ENCODE data around the gene MPC1. TPM values are rescaled to one million over a fixed set of nuclear protein-coding genes. Genes with fewer than 3 reads are reported as not detected.

Gene MPC1
- total RNA-seq, 2 experiments from 2014 or later, result 17.4 to 19.3 TPM

- Histone ChIP-seq H3K4me3 (ENCODE audit: low read length) (no peak overlapping the region), H3K36me3 (ENCODE audit: insufficient read depth, low read length) (no peaks in the 10 kb centered on the region), H3K27ac (ENCODE audit: low read depth in 1 of 2, low read length in 2 of 2) (no peak overlapping the region), H3K27me3 (ENCODE audit: control insufficient read depth in 1 of 2, insufficient read depth in 2 of 2, low read length in 2 of 2) (no peaks in the 10 kb centered on the region), H3K4me1 (ENCODE audit: insufficient read depth, low read length) (peaks cover 13% of the 10 kb centered on the region), H3K9me3 (ENCODE audit: control insufficient read depth in 1 of 2, insufficient read depth in 1 of 2, low read length in 2 of 2) (no peaks in the 10 kb centered on the region)
- CTCF ChIA-PET, result interaction anchor here (1.7 to 2.2 kb wide), 2 partner anchors 22 to 66 kb away, joined by 5 to 9 read pairs; no protein-coding TSS in a partner anchor
- Mint-ChIP-seq H3K27me3 (no peaks in the 10 kb centered on the region), H3K9me3 (no peaks in the 10 kb centered on the region), H3K36me3 (ENCODE audit: low read depth) (peaks cover 8% of the 10 kb centered on the region), H3K27ac (no peak overlapping the region), H3K4me1 (ENCODE audit: low read depth) (peaks cover 9% of the 10 kb centered on the region), H3K4me3 (no peak overlapping the region)
- ATAC-seq (ENCODE audit: poor library complexity), result no peak
- intact Hi-C loops (cut with DNase I, micrococcal nuclease), result no loop called here
- POLR2A ChIA-PET, result no interaction called here
- no peak for TF ChIP-seq CTCF (IDR thresholded peaks at IDR 0.05)
- no peak for DNase-seq
These were observed 3.6 kb downstream of the MPC1 start for GRCh38 chr6:166379103-166379586.

- DNase-seq (no peak), ATAC-seq (ENCODE audit: poor library complexity) (no peak)
- intact Hi-C loops (cut with DNase I, micrococcal nuclease), result no loop called here
- no peak overlapping the region for H3K27ac Mint-ChIP-seq
- Histone ChIP-seq H3K9me3 (ENCODE audit: control insufficient read depth in 1 of 2, insufficient read depth in 1 of 2, low read length in 2 of 2) (no peaks in the 10 kb centered on the region), H3K4me3 (ENCODE audit: low read length) (no peak overlapping the region), H3K4me1 (ENCODE audit: insufficient read depth, low read length) (peaks cover 4% of the 10 kb centered on the region), H3K27me3 (ENCODE audit: control insufficient read depth in 1 of 2, insufficient read depth in 2 of 2, low read length in 2 of 2) (no peaks in the 10 kb centered on the region), H3K27ac (ENCODE audit: low read depth in 1 of 2, low read length in 2 of 2) (no peak overlapping the region), H3K36me3 (ENCODE audit: insufficient read depth, low read length) (no peaks in the 10 kb centered on the region)
- no peak overlapping the region for H3K4me3 Mint-ChIP-seq
- no peak for TF ChIP-seq CTCF (IDR thresholded peaks at IDR 0.05)
- ChIA-PET POLR2A (interaction anchor here (1.5 kb wide), 1 partner anchor 44 kb away, joined by 3 read pairs; no protein-coding TSS in a partner anchor), CTCF (interaction anchor here (1.2 to 2.2 kb wide), 2 partner anchors 23 to 64 kb away, joined by 3 to 9 read pairs; no protein-coding TSS in a partner anchor)
- H3K27me3 Mint-ChIP-seq, result no peaks in the 10 kb centered on the region
- H3K36me3 Mint-ChIP-seq (ENCODE audit: low read depth), result peaks cover 8% of the 10 kb centered on the region
- H3K4me1 Mint-ChIP-seq (ENCODE audit: low read depth), result peaks cover 9% of the 10 kb centered on the region
- H3K9me3 Mint-ChIP-seq, result no peaks in the 10 kb centered on the region
These were observed 5.0 kb downstream of the MPC1 start for GRCh38 chr6:166377721-166378120.

GRCh38 chr6:166375013-166375412, 7.7 kb downstream of the MPC1 start:
- Histone ChIP-seq H3K27ac (ENCODE audit: low read depth in 1 of 2, low read length in 2 of 2) (no peak overlapping the region), H3K9me3 (ENCODE audit: control insufficient read depth in 1 of 2, insufficient read depth in 1 of 2, low read length in 2 of 2) (no peaks in the 10 kb centered on the region), H3K27me3 (ENCODE audit: control insufficient read depth in 1 of 2, insufficient read depth in 2 of 2, low read length in 2 of 2) (no peaks in the 10 kb centered on the region), H3K4me1 (ENCODE audit: insufficient read depth, low read length) (no peaks in the 10 kb centered on the region), H3K36me3 (ENCODE audit: insufficient read depth, low read length) (no peaks in the 10 kb centered on the region), H3K4me3 (ENCODE audit: low read length) (no peak overlapping the region)
- Mint-ChIP-seq H3K27ac (no peak overlapping the region), H3K4me3 (no peak overlapping the region), H3K27me3 (no peaks in the 10 kb centered on the region), H3K4me1 (ENCODE audit: low read depth) (no peaks in the 10 kb centered on the region), H3K36me3 (ENCODE audit: low read depth) (no peaks in the 10 kb centered on the region), H3K9me3 (no peaks in the 10 kb centered on the region)
- TF ChIP-seq CTCF (IDR thresholded peaks at IDR 0.05), result no peak
- CTCF ChIA-PET, result interaction anchor here (1.5 kb wide), 1 partner anchor 26 kb away, joined by 6 read pairs; no protein-coding TSS in a partner anchor
- POLR2A ChIA-PET, result no interaction called here
- DNase-seq, result no peak
- ATAC-seq (ENCODE audit: poor library complexity), result no peak
- intact Hi-C loops (cut with DNase I, micrococcal nuclease), result no loop called here

Data from CD4-positive, alpha-beta T cell (primary cell).